ENCODE data around the gene IER5L.

IER5L gene

GRCh38 chr9:129182122-129182521 is 4.1 kb upstream of the IER5L start:
- Mint-ChIP-seq H3K9me3 (no peaks in the 10 kb centered on the region), H3K36me3 (ENCODE audit: low read depth) (no peaks in the 10 kb centered on the region), H3K4me3 (no peak overlapping the region), H3K27ac (no peak overlapping the region), H3K4me1 (ENCODE audit: low read depth) (peaks cover 21% of the 10 kb centered on the region), H3K27me3 (ENCODE audit: low read depth) (no peaks in the 10 kb centered on the region)
- no peak for DNase-seq (ENCODE audit: low spot score)

GRCh38 chr9:129181246-129181645 is 3.2 kb upstream of the IER5L start:
- H3K4me1 Mint-ChIP-seq (ENCODE audit: low read depth): peaks cover 21% of the 10 kb centered on the region
- H3K27me3 Mint-ChIP-seq (ENCODE audit: low read depth): no peaks in the 10 kb centered on the region
- H3K4me3 Mint-ChIP-seq: no peak overlapping the region
- no peaks in the 10 kb centered on the region for H3K9me3 Mint-ChIP-seq
- no peak overlapping the region for H3K27ac Mint-ChIP-seq
- H3K36me3 Mint-ChIP-seq (ENCODE audit: low read depth): no peaks in the 10 kb centered on the region
- DNase-seq (ENCODE audit: low spot score): no peak

- DNase-seq (ENCODE audit: low spot score): no peak
- Mint-ChIP-seq H3K27me3 (ENCODE audit: low read depth) (no peaks in the 10 kb centered on the region), H3K4me3 (peak overlapping the region; percentile 38), H3K9me3 (no peaks in the 10 kb centered on the region), H3K27ac (no peak overlapping the region), H3K36me3 (ENCODE audit: low read depth) (no peaks in the 10 kb centered on the region), H3K4me1 (ENCODE audit: low read depth) (peaks cover 16% of the 10 kb centered on the region)
Measured at GRCh38 chr9:129178568-129179382, 714 bp upstream of the IER5L start.

GRCh38 chr9:129177443-129177790 is 644 bp downstream of the IER5L start:
- H3K9me3 Mint-ChIP-seq: no peaks in the 10 kb centered on the region
- no peak for DNase-seq (ENCODE audit: low spot score)
- H3K4me1 Mint-ChIP-seq (ENCODE audit: low read depth): peaks cover 10% of the 10 kb centered on the region
- peak overlapping the region; percentile 91 for H3K4me3 Mint-ChIP-seq
- no peak overlapping the region for H3K27ac Mint-ChIP-seq
- peaks cover 7% of the 10 kb centered on the region for H3K27me3 Mint-ChIP-seq (ENCODE audit: low read depth)
- no peaks in the 10 kb centered on the region for H3K36me3 Mint-ChIP-seq (ENCODE audit: low read depth)

GRCh38 chr9:129176701-129177442 is 1.2 kb downstream of the IER5L start:
- Mint-ChIP-seq H3K4me1 (ENCODE audit: low read depth) (peaks cover 10% of the 10 kb centered on the region), H3K9me3 (no peaks in the 10 kb centered on the region), H3K36me3 (ENCODE audit: low read depth) (no peaks in the 10 kb centered on the region), H3K4me3 (peak overlapping the region; percentile 87), H3K27ac (no peak overlapping the region), H3K27me3 (ENCODE audit: low read depth) (peaks cover 11% of the 10 kb centered on the region)
- peak; percentile 39 for DNase-seq (ENCODE audit: low spot score)

- Mint-ChIP-seq H3K9me3 (no peaks in the 10 kb centered on the region), H3K36me3 (ENCODE audit: low read depth) (no peaks in the 10 kb centered on the region), H3K4me1 (ENCODE audit: low read depth) (peaks cover 10% of the 10 kb centered on the region), H3K4me3 (peak overlapping the region; percentile 87), H3K27ac (peak overlapping the region; percentile 91), H3K27me3 (ENCODE audit: low read depth) (peaks cover 11% of the 10 kb centered on the region)
- peak; percentile 85 for DNase-seq (ENCODE audit: low spot score)
Measured at GRCh38 chr9:129175825-129176633, 2.0 kb downstream of the IER5L start.

GRCh38 chr9:129175515-129175824 is 2.6 kb downstream of the IER5L start:
- no peak for DNase-seq (ENCODE audit: low spot score)
- H3K4me1 Mint-ChIP-seq (ENCODE audit: low read depth): peaks cover 12% of the 10 kb centered on the region
- peaks cover 11% of the 10 kb centered on the region for H3K27me3 Mint-ChIP-seq (ENCODE audit: low read depth)
- H3K9me3 Mint-ChIP-seq: no peaks in the 10 kb centered on the region
- peak overlapping the region; percentile 91 for H3K27ac Mint-ChIP-seq
- peak overlapping the region; percentile 87 for H3K4me3 Mint-ChIP-seq
- H3K36me3 Mint-ChIP-seq (ENCODE audit: low read depth): no peaks in the 10 kb centered on the region

- H3K4me3 Mint-ChIP-seq: peak overlapping the region; percentile 87
- H3K4me1 Mint-ChIP-seq (ENCODE audit: low read depth): peaks cover 17% of the 10 kb centered on the region
- peak; percentile 57 for DNase-seq (ENCODE audit: low spot score)
- no peaks in the 10 kb centered on the region for H3K9me3 Mint-ChIP-seq
- peaks cover 11% of the 10 kb centered on the region for H3K27me3 Mint-ChIP-seq (ENCODE audit: low read depth)
- H3K27ac Mint-ChIP-seq: peak overlapping the region; percentile 91
- H3K36me3 Mint-ChIP-seq (ENCODE audit: low read depth): no peaks in the 10 kb centered on the region
Measured at GRCh38 chr9:129174724-129175514, 3.1 kb downstream of the IER5L start.

GRCh38 chr9:129174102-129174723 is 3.8 kb downstream of the IER5L start:
- H3K36me3 Mint-ChIP-seq (ENCODE audit: low read depth): no peaks in the 10 kb centered on the region
- H3K27ac Mint-ChIP-seq: peak overlapping the region; percentile 65
- H3K27me3 Mint-ChIP-seq (ENCODE audit: low read depth): peaks cover 11% of the 10 kb centered on the region
- no peaks in the 10 kb centered on the region for H3K9me3 Mint-ChIP-seq
- peak; percentile 75 for DNase-seq (ENCODE audit: low spot score)
- H3K4me3 Mint-ChIP-seq: peak overlapping the region; percentile 80
- H3K4me1 Mint-ChIP-seq (ENCODE audit: low read depth): peaks cover 17% of the 10 kb centered on the region

GRCh38 chr9:129173296-129174101 is 4.6 kb downstream of the IER5L start:
- H3K9me3 Mint-ChIP-seq: no peaks in the 10 kb centered on the region
- peak overlapping the region; percentile 60 for H3K4me3 Mint-ChIP-seq
- H3K27me3 Mint-ChIP-seq (ENCODE audit: low read depth): peaks cover 11% of the 10 kb centered on the region
- no peak overlapping the region for H3K27ac Mint-ChIP-seq
- peaks cover 14% of the 10 kb centered on the region for H3K4me1 Mint-ChIP-seq (ENCODE audit: low read depth)
- no peak for DNase-seq (ENCODE audit: low spot score)
- no peaks in the 10 kb centered on the region for H3K36me3 Mint-ChIP-seq (ENCODE audit: low read depth)

GRCh38 chr9:129172816-129173215 is 5.2 kb downstream of the IER5L start:
- no peak for DNase-seq (ENCODE audit: low spot score)
- Mint-ChIP-seq H3K27ac (no peak overlapping the region), H3K36me3 (ENCODE audit: low read depth) (no peaks in the 10 kb centered on the region), H3K27me3 (ENCODE audit: low read depth) (peaks cover 11% of the 10 kb centered on the region), H3K4me3 (no peak overlapping the region), H3K9me3 (no peaks in the 10 kb centered on the region), H3K4me1 (ENCODE audit: low read depth) (peaks cover 17% of the 10 kb centered on the region)

- no peak overlapping the region for H3K4me3 Mint-ChIP-seq
- DNase-seq (ENCODE audit: low spot score): no peak
- peaks cover 11% of the 10 kb centered on the region for H3K27me3 Mint-ChIP-seq (ENCODE audit: low read depth)
- H3K4me1 Mint-ChIP-seq (ENCODE audit: low read depth): peaks cover 21% of the 10 kb centered on the region
- no peak overlapping the region for H3K27ac Mint-ChIP-seq
- no peaks in the 10 kb centered on the region for H3K36me3 Mint-ChIP-seq (ENCODE audit: low read depth)
- H3K9me3 Mint-ChIP-seq: no peaks in the 10 kb centered on the region
Measured at GRCh38 chr9:129171993-129172751, 5.9 kb downstream of the IER5L start.

Measured in T-helper 2 cell treated with Interferon-gamma antibody and Interleukin-4, amounts not matched to agents 5 μg/mL and 100 μg/mL, for 36 hours (primary cell).